ENCODE measurements around the gene OSBP2.
A peak's percentile ranks its signal among the peaks of the same experiment; 100 is the strongest.

OSBP2 gene

DNA sequence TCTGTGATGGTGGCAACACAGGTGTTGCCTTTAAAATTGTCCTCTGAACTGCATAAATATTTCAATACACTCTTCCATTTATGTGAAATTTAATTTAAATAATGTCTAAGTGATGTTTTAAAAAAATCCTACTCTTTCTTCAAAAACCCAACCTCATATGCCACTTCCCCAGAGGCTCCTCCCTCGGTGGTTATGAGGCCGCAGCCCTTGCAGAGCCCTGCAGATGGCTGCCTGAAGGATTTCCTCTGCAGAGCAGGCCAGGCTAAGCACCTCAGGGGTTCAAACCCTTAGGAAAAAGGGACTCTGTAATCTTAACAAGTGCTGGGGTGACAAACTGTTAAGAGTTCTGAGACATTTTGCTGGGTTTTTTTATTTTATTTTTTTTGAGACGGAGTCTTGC lies 248.7 kb downstream of the OSBP2 start:
- TF ChIP-seq, protein P1, sequence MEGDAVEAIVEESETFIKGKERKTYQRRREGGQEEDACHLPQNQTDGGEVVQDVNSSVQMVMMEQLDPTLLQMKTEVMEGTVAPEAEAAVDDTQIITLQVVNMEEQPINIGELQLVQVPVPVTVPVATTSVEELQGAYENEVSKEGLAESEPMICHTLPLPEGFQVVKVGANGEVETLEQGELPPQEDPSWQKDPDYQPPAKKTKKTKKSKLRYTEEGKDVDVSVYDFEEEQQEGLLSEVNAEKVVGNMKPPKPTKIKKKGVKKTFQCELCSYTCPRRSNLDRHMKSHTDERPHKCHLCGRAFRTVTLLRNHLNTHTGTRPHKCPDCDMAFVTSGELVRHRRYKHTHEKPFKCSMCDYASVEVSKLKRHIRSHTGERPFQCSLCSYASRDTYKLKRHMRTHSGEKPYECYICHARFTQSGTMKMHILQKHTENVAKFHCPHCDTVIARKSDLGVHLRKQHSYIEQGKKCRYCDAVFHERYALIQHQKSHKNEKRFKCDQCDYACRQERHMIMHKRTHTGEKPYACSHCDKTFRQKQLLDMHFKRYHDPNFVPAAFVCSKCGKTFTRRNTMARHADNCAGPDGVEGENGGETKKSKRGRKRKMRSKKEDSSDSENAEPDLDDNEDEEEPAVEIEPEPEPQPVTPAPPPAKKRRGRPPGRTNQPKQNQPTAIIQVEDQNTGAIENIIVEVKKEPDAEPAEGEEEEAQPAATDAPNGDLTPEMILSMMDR (conservative IDR thresholded peaks at IDR 0.05; ENCODE audit: low read depth, low read length), result no peak
- H3K4me3 ChIP-seq (ENCODE audit: low read depth, low read length), result no peak overlapping the region
- DNase-seq (ENCODE audit: low read depth), result no peak

DNA sequence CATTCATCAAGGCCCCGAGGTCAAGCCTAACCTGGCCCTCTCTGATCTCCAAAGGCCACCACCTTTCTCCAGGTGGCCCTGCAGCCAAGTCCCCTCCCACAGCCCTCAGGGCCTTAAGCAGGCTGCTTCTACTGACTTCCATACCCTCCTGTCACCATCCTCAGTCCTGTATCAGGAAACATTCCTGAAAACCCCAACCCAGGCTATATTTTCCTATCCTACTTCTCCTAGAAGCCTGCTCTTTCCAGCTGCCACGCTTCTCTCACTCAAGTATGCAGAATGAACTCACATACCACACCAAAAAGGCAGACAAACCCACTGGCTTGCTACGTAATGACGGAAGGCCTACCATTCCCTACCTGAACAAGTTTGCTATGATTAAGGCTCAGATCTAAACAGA lies 250.3 kb downstream of the OSBP2 start:
- no peak overlapping the region for H3K4me3 ChIP-seq (ENCODE audit: low read depth, low read length)
- no peak for DNase-seq (ENCODE audit: low read depth)
- TF ChIP-seq, protein P1 (conservative IDR thresholded peaks at IDR 0.05; ENCODE audit: low read depth, low read length), result no peak

- TF ChIP-seq, protein P1 (conservative IDR thresholded peaks at IDR 0.05; ENCODE audit: low read depth, low read length), result no peak
- no peak overlapping the region for H3K4me3 ChIP-seq (ENCODE audit: low read depth, low read length)
- DNase-seq (ENCODE audit: low read depth), result no peak
Observed at GRCh38 chr22:30945653-30946052, 251.0 kb downstream of the OSBP2 start.

- no peak overlapping the region for H3K4me3 ChIP-seq (ENCODE audit: low read depth, low read length)
- TF ChIP-seq, protein P1 (conservative IDR thresholded peaks at IDR 0.05; ENCODE audit: low read depth, low read length), result no peak
- DNase-seq (ENCODE audit: low read depth), result no peak
Observed at GRCh38 chr22:30946354-30946753, 251.7 kb downstream of the OSBP2 start.

DNA sequence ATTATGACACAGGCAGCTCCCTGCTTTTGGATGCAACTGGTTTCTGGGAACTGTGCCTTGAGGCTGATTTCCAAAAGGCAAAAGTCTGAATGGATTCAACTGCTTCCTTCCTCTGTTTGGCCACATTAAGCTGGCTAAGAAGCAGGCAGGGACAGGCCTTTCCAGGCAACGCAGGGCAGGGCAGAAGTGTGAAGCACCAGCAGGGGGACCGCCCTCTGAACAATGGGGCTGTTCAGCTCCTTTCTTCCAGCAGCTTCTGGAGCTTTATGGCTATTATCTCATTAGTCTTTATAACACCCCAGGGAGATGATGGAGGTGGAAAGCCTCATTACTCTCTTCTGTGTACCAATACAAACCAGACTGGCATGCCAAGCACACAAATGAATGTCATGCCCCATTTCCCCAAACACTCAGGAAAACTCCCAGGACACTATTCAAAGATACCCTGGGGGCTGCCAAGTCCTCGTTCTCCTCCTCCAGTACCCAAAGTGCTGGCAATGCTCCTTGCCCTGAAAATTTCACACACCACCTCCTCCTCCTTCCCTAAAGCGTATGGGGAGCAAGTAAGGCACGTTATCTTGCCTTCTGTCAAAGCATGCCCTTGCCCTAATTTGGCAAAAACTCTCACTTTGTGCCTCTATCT lies 252.6 kb downstream of the OSBP2 start:
- TF ChIP-seq, protein P1 (conservative IDR thresholded peaks at IDR 0.05; ENCODE audit: low read depth, low read length), result peak; percentile 27
- no peak overlapping the region for H3K4me3 ChIP-seq (ENCODE audit: low read depth, low read length)
- DNase-seq (ENCODE audit: low read depth), result no peak

- no peak overlapping the region for H3K4me3 ChIP-seq (ENCODE audit: low read depth, low read length)
- TF ChIP-seq, protein P1 (conservative IDR thresholded peaks at IDR 0.05; ENCODE audit: low read depth, low read length), result peak; percentile 68
- peak; percentile 85 for DNase-seq (ENCODE audit: low read depth)
Observed at GRCh38 chr22:30947816-30948454, 253.3 kb downstream of the OSBP2 start.

GRCh38 chr22:30948930-30949342 lies 254.3 kb downstream of the OSBP2 start:
- H3K4me3 ChIP-seq (ENCODE audit: low read depth, low read length), result no peak overlapping the region
- no peak for DNase-seq (ENCODE audit: low read depth)
- TF ChIP-seq, protein P1 (conservative IDR thresholded peaks at IDR 0.05; ENCODE audit: low read depth, low read length), result no peak
